B cell (primary cell): ENCODE data around the gene PGAP3. TPM values are rescaled to one million over a fixed set of nuclear protein-coding genes. Genes with fewer than 3 reads are reported as not detected.
A peak's percentile ranks its signal among the peaks of the same experiment; 100 is the strongest.

Experiments
- ATAC-seq: fragments of 200-7000 bp; cut with Tn5 transposase; one replicate; pipeline ENCODE4 v1.10.0; 2021; ENCODE audit warnings: low read depth, mild to moderate bottlenecking, moderate number of reproducible peaks, moderate library complexity
- CTCF ChIA-PET: fragments of 350-600 bp; sonication (Branson Sonifier 250); formaldehyde crosslinking; loops from one replicate; lab custom pipeline; 2021; ENCODE audit warnings: antibody characterized with exemption, inconsistent platforms; lab: Charles Lee
- POLR2A ChIA-PET: fragments of 350-600 bp; sonication (Branson Sonifier 250); formaldehyde crosslinking; loops from one replicate; lab custom pipeline; 2021; ENCODE audit warnings: antibody characterized with exemption; lab: Charles Lee
- DNase-seq: peaks from one replicate; pipeline ENCODE4 v3.0.0; 2013
- H2AFZ ChIP-seq: 2 replicates; pipeline ENCODE4 v1.6.1; 2012; ENCODE audit warnings: mild to moderate bottlenecking, low read depth, low read length; ENCODE audit not compliant: insufficient read depth, poor library complexity, severe bottlenecking
- H3K27ac ChIP-seq, 2 donors: 1 replicate in 1 of 2; 2 replicates in 1 of 2; pipeline ENCODE4 v1.5.1; 2012 to 2013; ENCODE audit warnings: low read length in 2 of 2, mild to moderate bottlenecking in 2 of 2, moderate library complexity in 1 of 2
- H3K27me3 ChIP-seq, 4 experiments: fragments of 200-600 bp in 1 of 4; sonication (generic) in 1 of 4; replicated peaks in 1 of 4; 1 replicate in 2 of 4; 2 replicates in 2 of 4; pipeline versions ENCODE4 v1.6.1 to v1.7.0; 2013 to 2016; ENCODE audit warnings: low read length in 3 of 4, mild to moderate bottlenecking in 2 of 4, mixed read lengths in 1 of 4, moderate library complexity in 1 of 4; ENCODE audit not compliant: insufficient read depth in 4 of 4, control insufficient read depth in 3 of 4; ENCODE audit errors: control extremely low read depth in 1 of 4
- H3K36me3 ChIP-seq, 2 experiments: replicated peaks in 1 of 2; 1 replicate in 1 of 2; 2 replicates in 1 of 2; pipeline versions ENCODE4 v1.6.1 to v1.7.1; 2013; ENCODE audit warnings: low read length in 1 of 2; ENCODE audit not compliant: insufficient read depth in 2 of 2, control insufficient read depth in 1 of 2; ENCODE audit errors: control extremely low read depth in 1 of 2, extremely low read depth in 1 of 2
- H3K4me1 ChIP-seq, 2 donors: fragments of 200-600 bp in 1 of 2; sonication (generic) in 1 of 2; 1 replicate in 1 of 2; 2 replicates in 1 of 2; pipeline versions ENCODE4 v1.5.1 to v1.6.1; 2013 to 2017; ENCODE audit warnings: low read length in 2 of 2; ENCODE audit not compliant: control insufficient read depth in 2 of 2, insufficient read depth in 2 of 2
- H3K4me2 ChIP-seq: replicated peaks from 2 replicates; pipeline ENCODE3; 2012; ENCODE audit warnings: mild to moderate bottlenecking, low read depth, low read length; ENCODE audit not compliant: poor library complexity, severe bottlenecking
- H3K4me3 ChIP-seq, 5 experiments: fragments of 200-600 bp in 1 of 5; sonication (generic) in 1 of 5; 1 replicate in 3 of 5; 2 replicates in 2 of 5; pipeline versions ENCODE4 v1.5.1 to v1.7.0; 2011 to 2016; ENCODE audit warnings: low read length in 4 of 5, mild to moderate bottlenecking in 4 of 5, low read depth in 2 of 5, control low read depth in 1 of 5, moderate library complexity in 1 of 5; ENCODE audit not compliant: insufficient read depth in 1 of 5; ENCODE audit errors: control extremely low read depth in 1 of 5, extremely low read depth in 1 of 5
- H3K79me2 ChIP-seq: fragments of 200-600 bp; sonication (generic); one replicate; pipeline ENCODE4 v1.6.0; 2016; ENCODE audit warnings: low read length; ENCODE audit not compliant: control insufficient read depth, insufficient read depth
- H3K9ac ChIP-seq: fragments of 200-600 bp; sonication (generic); 2 replicates; pipeline ENCODE4 v1.6.1; 2017; ENCODE audit warnings: mild to moderate bottlenecking, low read length, moderate library complexity
- H3K9me3 ChIP-seq, 3 donors: one replicate each; pipeline versions ENCODE4 v1.6.1 to v1.7.1; 2013; ENCODE audit warnings: low read length in 2 of 3; ENCODE audit not compliant: control insufficient read depth in 2 of 3, insufficient read depth in 1 of 3; ENCODE audit errors: control extremely low read depth in 1 of 3
- H4K20me1 ChIP-seq: 2 replicates; pipeline ENCODE4 v1.6.0; 2012; ENCODE audit warnings: mild to moderate bottlenecking, low read length; ENCODE audit not compliant: insufficient read depth, control insufficient read depth, poor library complexity, severe bottlenecking
- H3K27ac Mint-ChIP-seq: one replicate; pipeline ENCODE4 v1.8.0; 2021; ENCODE audit warnings: mixed read lengths
- H3K27me3 Mint-ChIP-seq: one replicate; pipeline ENCODE4 v1.8.0; 2021; ENCODE audit warnings: mixed read lengths
- H3K4me1 Mint-ChIP-seq: one replicate; pipeline ENCODE4 v1.8.0; 2021; ENCODE audit warnings: mixed read lengths
- H3K4me3 Mint-ChIP-seq: one replicate; pipeline ENCODE4 v1.8.0; 2021; ENCODE audit warnings: mixed read lengths
- H3K9me3 Mint-ChIP-seq: one replicate; pipeline ENCODE4 v1.8.0; 2022; ENCODE audit warnings: mixed read lengths; ENCODE audit not compliant: insufficient read depth
- CTCF ChIP-seq: fragments of 200-600 bp; IDR thresholded peaks from one replicate; pipeline ENCODE4 v1.8.0; 2022; ENCODE audit warnings: antibody characterized with exemption, mild to moderate bottlenecking
- EZH2 ChIP-seq: IDR thresholded peaks from 2 replicates; pipeline ENCODE4 v1.6.1; 2012; ENCODE audit warnings: borderline replicate concordance, low read depth, mild to moderate bottlenecking, moderate library complexity, low read length; ENCODE audit not compliant: insufficient read depth, poor library complexity, severe bottlenecking
- WGBS: methylation state at CpG from one replicate; pipeline ENCODE4 v1.1.5; 2013; ENCODE audit warnings: missing lambda C conversion rate; ENCODE audit not compliant: insufficient coverage; 5-methylcytosine and 5-hydroxymethylcytosine counted together
- intact Hi-C: fragments of 100-400 bp; cut with micrococcal nuclease; formaldehyde crosslinking; loops from one replicate; pipeline ENCODE4 v1.10.0; 2022
- polyA plus RNA-seq: library from polyadenylated mRNA; depleted of rRNA; stranded (reverse); fragments of >200 nt; gene quantifications from 2 replicates; pipeline ENCODE4 v1.2.3, GENCODE V29; 2012
- total RNA-seq, 2 donors: library from RNA; stranded (reverse); fragments of 120-200 nt in 1 of 2; gene quantifications; 1 replicate in 1 of 2; 2 replicates in 1 of 2; pipeline versions ENCODE4 v1.2.3 to v1.2.4, GENCODE V29; 2013 to 2022

PGAP3 gene
- total and polyA plus RNA-seq, 2 donors (not counting 1 experiment from before 2014, with no cell fraction given): 27.4 to 34.3 TPM

DNA sequence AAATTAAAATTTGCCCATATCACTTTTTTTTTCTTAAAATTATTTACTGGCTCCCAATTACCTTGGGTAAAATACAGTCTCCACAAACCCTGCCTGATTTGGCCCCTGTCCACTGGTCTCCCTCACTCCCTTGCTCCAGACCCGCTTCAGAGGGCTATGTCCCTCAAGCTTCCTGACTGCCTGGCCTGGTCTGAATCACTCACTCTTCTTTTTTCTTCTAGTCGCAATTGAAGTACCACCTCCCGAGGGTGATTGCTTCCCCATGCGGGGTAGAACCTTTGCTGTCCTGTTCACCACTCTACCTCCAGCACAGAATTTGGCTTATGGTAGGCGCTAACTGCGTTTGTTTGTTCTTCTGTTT is 598 bp upstream of the PGAP3 start:
- no peaks in the 10 kb centered on the region for H3K27me3 ChIP-seq
- peak overlapping the region; percentile 65 to 92 (median 75) for H3K4me3 ChIP-seq

More for the DNA sequence above, 598 bp upstream of the PGAP3 start:
- Mint-ChIP-seq H3K27me3 (no peaks in the 10 kb centered on the region), H3K9me3 (no peaks in the 10 kb centered on the region), H3K4me1 (peaks cover 21% of the 10 kb centered on the region), H3K27ac (peak overlapping the region; percentile 98), H3K4me3 (peak overlapping the region; percentile 99)
- no peaks in the 10 kb centered on the region for H3K9me3 ChIP-seq
- H3K4me1 ChIP-seq: peaks cover 15 to 18% of the 10 kb centered on the region in 2 donors
- H3K9ac ChIP-seq: peak overlapping the region; percentile 74
- H3K27ac ChIP-seq: peak overlapping the region; percentile 70 to 87
- no peak for TF ChIP-seq CTCF
- no peak for TF ChIP-seq EZH2
- intact Hi-C loops: loop anchor here (1.0 to 5.0 kb wide), 5 partner anchors 9 to 264 kb away; partner anchors contain the start of genes CDK12, MIEN1 and PNMT
- peaks cover 0 to 12% of the 10 kb centered on the region in 2 experiments for H3K36me3 ChIP-seq
- CTCF ChIA-PET: interaction anchor here (0.9 to 3.3 kb wide), 8 partner anchors 10 to 292 kb away, joined by 3 to 15 read pairs (median 4); partner anchors contain the start of genes PNMT and PSMD3
- H4K20me1 ChIP-seq: no peaks in the 10 kb centered on the region
- peak overlapping the region; percentile 97 for H2AFZ ChIP-seq
- DNase-seq (no peak), ATAC-seq (no peak)
- no peaks in the 10 kb centered on the region for H3K79me2 ChIP-seq
- H3K4me2 ChIP-seq: peak overlapping the region; percentile 77
- POLR2A ChIA-PET: interaction anchor here (1.0 to 2.0 kb wide), 5 partner anchors 10 to 177 kb away, joined by 3 to 14 read pairs (median 10); no protein-coding TSS in a partner anchor
- WGBS: 17% methylated on average over 3 of the region's 6 CpGs
